Subcutaneous adipose tissue (tissue), 4 donors: Measurements from ENCODE around the gene MPC1. TPM values are rescaled to one million over a fixed set of nuclear protein-coding genes. Genes with fewer than 3 reads are reported as not detected.

Experiments used
- total RNA-seq, 4 donors: library from RNA; depleted of rRNA; stranded (reverse); fragments of >200 nt; gene quantifications; one replicate each; pipeline ENCODE4 v1.1.0, GENCODE V29; 2016
- TF ChIP-seq, protein P1 (sequence below): fragments of 450-650 bp; IDR thresholded peaks from one replicate; pipeline ENCODE4 v1.5.1; 2016; ENCODE audit warnings: low read depth, mild to moderate bottlenecking, control low read depth, antibody characterized with exemption, moderate library complexity

The MPC1 gene
- total RNA-seq, 4 donors from 2014 or later = 59.7 to 118 (median 94.1) TPM

DNA sequence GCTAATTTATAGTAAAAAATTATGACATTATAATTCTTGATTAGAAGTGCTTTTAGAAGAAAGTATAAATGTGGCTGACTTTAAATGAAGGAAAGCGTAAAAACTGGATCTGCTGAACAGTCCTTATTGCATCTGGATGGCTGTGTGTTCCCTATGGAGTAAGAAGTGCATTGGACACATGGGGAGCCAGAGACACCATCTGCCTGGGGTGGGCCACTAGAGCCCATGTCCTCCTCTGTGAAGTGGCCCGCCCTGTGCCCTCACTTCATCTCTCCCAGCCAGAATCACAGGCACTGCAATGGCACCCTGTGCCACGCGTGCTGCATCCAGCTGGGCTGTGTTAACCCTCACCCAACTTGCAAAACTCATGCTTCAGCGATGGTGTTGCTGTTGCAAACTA is 27.2 kb downstream of the MPC1 start:
- TF ChIP-seq, protein P1, sequence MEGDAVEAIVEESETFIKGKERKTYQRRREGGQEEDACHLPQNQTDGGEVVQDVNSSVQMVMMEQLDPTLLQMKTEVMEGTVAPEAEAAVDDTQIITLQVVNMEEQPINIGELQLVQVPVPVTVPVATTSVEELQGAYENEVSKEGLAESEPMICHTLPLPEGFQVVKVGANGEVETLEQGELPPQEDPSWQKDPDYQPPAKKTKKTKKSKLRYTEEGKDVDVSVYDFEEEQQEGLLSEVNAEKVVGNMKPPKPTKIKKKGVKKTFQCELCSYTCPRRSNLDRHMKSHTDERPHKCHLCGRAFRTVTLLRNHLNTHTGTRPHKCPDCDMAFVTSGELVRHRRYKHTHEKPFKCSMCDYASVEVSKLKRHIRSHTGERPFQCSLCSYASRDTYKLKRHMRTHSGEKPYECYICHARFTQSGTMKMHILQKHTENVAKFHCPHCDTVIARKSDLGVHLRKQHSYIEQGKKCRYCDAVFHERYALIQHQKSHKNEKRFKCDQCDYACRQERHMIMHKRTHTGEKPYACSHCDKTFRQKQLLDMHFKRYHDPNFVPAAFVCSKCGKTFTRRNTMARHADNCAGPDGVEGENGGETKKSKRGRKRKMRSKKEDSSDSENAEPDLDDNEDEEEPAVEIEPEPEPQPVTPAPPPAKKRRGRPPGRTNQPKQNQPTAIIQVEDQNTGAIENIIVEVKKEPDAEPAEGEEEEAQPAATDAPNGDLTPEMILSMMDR = no peak

DNA sequence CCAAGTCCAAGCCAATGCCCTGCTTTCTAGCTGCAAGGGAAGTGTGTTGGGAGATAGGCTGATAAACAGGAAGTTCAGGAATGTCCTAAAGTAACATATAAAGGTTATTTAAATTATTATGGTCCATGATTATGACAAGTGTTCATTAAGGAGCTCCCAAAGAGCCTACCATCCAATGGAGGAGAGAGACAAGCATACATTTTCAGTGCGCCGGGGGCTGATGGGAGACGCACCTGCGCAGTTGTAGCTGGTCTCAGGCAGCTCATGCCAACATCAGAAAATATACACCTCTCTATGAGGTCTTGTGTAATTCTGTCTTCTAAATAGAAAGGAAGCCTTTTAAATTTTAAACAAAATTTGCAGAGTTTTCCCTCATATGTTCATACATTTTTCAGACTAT is 27.8 kb downstream of the MPC1 start:
- TF ChIP-seq, protein P1 = no peak

DNA sequence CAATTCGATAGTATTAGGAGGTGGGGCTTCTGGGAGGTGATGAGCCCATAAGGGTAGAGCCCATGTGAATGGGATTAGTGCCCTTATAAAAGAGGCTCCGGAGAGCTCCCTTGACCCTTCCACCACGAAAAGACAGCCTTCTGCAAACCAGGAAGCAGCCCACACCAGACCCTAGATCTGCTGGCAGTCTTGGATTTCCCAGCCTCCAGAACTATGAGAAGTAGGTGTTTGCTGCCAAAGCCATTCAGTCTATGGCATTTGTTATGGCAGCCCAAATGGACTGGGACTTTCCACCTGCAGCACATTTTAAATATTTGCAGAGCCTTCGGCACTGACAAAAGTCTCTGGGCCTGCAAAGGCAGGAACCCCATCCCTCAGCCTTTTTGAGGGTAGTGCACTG is 28.6 kb downstream of the MPC1 start:
- TF ChIP-seq, protein P1 = no peak

DNA sequence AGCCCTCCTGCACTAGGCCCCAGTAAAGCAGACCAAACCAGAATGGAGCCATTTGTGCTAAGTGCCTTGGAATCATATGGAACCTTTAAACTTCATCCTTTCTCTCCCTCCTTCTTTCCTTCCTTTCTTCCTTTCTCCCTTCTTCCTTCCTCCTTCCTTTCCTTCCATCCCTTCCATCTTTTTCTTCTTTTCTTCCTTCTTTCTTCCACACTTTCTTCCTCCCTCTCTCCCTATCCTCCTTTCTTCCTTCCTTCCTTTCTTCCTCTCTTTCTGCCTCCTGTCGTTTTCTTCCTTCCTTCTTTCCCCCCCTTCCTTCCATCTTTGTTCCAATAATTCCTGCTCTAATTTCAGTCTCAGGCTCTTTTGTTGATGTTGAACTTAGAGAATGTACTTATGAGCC is 29.2 kb downstream of the MPC1 start:
- TF ChIP-seq, protein P1 = no peak

DNA sequence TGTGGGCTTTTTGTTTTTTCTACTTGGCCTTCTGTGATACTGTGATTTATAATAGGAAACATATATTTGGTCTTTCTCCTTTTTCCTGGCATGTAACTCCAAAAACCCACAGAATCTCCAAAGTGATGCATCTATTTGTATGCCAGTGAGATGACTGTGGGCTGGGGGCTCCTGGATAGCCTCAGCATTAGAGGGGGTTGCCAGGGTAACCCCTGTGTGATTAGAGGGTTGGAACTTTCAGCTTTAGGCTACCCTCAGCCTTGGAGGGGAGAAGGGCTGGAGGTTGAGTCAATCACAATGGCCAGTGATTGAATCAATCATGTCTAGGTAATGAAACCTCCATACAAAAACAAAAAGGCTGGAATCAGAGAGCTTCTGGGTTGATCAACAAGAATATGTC is 29.8 kb downstream of the MPC1 start:
- TF ChIP-seq, protein P1 = no peak

DNA sequence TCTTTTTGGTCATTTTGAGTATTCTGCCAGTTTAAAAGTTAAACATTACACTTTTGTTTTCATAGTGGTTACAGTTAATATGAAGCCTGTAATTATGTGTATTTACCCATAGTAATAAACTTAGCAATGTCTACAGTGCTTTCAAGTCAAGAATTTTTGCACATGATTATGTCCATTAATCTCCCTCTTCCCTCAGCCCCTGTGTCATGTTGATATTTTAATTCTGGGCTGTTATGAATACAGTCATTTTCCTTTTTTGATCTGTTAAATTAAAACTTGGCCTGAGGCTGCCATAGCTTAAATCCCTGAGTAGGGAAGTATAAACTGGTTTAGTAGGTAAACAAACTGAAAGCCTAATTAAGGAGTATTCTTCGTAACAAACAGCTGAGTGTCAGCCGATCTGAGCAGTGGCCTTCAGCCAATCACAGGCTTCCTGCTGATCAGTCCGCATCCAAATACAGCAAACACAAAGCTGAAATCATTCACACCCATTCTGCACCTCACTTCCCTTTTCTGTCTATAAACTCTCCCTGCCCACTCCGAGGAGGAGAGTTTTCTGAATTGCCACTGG is 30.9 kb downstream of the MPC1 start:
- TF ChIP-seq, protein P1 = no peak

DNA sequence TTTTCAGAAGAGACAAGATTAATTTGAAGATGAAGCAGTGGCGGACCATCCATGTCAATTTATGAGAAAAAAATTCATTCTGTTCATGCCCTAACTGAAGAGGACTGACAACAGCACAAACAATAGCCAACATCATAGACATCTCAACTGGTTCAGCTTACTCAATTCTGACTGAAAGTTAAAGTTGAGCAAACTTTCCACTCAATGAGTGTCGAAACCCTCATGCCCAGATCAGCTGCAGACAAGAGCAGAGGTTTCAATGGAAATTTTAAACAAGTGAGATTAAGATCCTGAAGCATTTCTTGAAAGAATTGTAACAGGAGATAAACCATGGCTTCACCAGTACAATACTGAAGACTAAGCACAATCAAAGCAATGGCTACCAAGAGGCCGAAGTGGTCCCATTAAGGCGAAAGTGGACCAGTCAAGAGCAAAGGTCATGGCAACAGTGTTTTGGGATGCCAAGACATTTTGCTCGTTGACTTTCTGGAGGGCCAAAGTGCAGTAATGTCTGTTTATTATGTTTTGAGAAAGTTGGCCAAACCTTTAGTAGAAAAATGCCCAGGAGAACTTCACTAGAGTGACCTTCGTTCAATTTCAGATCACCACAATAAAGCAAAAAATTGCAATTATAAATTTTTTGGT is 34.3 kb downstream of the MPC1 start:
- TF ChIP-seq, protein P1 = no peak
